HG02571 (cell line): ENCODE measurements around the gene PIMREG.
"Not testable (repeated sequence)": the region's sequence is repeated elsewhere in the genome, so short reads cannot be mapped to it uniquely, and the experiment has no call there.

Experiments
- ATAC-seq: cut with Tn5 transposase; IDR thresholded peaks from one replicate; pipeline ENCODE4 v1.9.1; 2021; ENCODE audit warnings: mild to moderate bottlenecking, moderate library complexity; ENCODE audit not compliant: unreplicated experiment

Gene PIMREG

DNA sequence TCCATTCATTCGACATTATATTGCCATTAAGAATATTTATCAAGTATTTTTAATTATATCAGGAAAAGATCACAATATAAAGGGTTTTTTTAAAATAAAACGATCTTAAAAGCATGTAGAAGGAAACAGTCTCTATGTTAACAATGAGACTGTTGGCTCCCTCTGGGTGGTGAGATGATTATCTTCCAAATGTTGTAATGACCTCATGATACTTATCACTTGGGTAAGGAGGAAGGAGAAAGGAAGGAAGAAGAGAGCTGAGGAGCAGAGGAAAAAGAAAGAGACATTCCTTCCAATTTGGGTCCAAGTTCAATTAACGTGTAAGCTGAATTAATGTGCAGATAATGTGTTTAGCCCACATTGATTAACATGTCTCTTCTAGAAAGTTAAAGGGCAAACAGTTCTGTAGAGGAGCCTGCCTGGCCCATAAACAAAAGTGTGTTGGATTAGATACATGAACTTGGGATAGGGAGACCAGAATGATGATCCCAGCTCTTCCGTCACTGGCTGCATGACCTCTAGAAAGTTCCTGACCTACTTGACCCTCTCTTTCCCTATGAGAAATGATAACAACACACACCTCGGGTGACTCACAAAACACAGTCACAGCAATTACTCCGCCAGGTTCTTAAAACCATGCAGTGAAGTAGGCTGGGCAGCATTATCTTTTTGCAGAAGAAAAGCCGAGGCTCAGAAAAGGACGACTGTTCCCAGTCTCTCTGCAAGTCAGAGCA, 32.0 kb downstream of the PIMREG start:
- no peak for ATAC-seq

GRCh38 chr17:6476810-6477179, 32.5 kb downstream of the PIMREG start:
- ATAC-seq = no peak

DNA sequence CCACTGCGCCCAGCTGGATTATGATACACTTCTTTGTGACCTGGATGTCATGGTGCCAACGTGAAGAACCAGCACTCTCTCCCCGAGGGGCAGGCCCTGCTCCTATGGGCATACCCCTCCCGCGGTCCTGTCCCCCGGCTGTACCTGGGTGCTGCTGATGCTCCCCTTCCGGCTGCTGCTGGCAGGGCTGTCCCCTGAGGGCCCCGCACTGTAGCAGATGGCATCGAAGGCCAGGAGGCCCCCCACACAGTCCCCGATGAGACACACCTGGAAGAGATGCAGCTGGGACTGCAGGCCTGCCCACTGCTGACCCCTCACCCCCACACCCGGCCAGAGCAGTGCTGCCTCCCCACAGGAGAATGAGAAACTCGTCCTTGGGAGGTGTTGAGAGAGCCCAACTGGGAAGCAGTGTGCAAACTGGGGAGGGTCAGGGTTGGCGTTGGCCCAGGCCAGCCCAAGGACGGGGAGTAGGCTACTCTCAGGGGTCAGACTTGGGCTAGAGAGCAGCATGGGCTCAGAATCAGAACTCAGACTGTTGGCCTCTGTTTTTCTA, 33.7 kb downstream of the PIMREG start:
- ATAC-seq = no peak

DNA sequence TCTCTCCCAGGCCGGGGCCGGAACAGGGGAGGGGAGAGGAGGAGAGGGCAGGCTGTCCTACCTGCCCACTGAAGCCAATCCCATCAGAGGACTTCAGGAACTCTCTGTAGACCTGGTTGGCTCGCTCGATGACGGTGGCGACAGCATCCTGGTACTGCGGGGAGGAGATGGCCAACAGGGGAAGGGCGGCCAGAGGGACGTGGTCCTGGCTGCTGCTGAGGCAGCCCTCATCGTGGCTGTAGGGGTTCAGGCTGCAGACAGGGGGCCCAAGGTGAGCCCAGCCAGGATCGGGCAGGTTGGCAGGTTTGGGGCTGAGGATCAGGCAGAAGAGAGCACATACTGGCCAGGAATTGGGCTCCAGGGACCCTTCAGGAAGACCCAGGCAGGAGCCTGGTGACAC, 34.2 kb downstream of the PIMREG start:
- no peak for ATAC-seq

DNA sequence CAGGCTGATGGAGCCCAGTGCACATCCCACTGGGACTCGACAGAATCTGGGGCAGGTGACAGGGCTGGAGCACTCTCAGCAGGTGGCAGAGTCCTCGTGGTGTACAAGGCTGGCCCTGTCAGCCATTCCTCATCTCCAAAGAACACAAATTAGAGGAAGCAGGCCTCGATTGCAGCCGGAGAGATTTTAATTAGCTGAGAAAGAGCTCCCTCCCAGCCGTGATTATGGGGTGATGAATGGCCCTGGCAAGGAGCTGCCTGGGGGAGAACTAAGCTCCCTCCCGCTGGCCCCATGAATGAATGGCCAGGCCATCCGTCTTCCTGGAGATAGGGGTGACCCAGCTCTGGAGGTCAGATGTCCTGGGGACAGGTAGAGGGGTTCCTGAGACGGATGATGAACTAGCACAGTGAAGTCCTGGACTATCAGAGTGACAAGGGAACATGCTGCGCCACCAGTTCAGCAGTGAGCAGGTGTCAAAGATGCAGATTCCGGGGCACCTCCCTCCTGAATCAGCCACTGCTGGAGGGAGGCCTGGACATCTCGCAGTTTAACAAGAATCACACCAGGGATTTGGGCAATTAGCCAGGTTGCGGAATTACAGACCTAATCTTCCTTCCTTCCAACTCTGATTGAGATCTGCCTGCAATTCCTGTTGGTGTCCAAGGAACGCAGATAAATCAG, 35.5 kb downstream of the PIMREG start:
- ATAC-seq = no peak

GRCh38 chr17:6480303-6480675, 36.0 kb downstream of the PIMREG start:
- no peak for ATAC-seq

DNA sequence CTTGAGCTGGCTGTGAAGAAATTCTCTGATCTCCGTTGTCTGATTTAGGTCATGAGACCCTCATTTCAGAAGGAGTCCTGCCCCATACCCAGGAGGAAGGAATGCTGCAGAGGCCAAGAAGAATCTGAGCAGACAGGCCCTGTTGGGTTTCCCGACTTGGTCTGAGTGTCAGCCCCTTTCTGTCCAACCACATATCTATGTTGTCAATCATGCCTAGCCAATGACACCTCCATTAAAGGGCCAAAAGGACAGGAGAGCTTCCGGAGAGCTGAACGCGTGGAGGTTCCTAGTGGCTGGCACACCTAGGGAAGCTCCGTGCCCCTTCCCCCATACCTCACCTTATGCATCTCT, 37.8 kb downstream of the PIMREG start:
- no peak for ATAC-seq

DNA sequence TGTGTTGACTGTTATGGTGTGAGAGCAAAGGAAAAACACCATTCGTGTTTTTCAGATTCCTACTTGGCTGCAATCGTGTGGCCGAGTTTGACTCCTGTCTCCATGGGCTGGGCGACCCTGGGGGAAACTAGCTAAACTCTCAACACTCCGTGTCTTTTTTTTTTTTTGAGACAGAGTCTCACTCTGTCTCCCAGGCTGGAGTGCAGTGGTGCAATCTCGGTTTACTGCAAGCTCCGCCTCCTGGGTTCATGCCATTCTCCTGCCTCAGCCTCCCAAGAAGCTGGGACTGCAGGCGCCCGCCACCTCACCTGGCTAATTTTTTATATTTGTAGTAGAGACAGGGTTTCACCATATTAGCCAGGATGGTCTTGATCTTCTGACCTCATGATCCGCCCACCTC, 38.5 kb downstream of the PIMREG start:
- ATAC-seq = not testable (repeated sequence)

- ATAC-seq = no peak
These were observed 39.3 kb downstream of the PIMREG start for GRCh38 chr17:6483507-6483906.

DNA sequence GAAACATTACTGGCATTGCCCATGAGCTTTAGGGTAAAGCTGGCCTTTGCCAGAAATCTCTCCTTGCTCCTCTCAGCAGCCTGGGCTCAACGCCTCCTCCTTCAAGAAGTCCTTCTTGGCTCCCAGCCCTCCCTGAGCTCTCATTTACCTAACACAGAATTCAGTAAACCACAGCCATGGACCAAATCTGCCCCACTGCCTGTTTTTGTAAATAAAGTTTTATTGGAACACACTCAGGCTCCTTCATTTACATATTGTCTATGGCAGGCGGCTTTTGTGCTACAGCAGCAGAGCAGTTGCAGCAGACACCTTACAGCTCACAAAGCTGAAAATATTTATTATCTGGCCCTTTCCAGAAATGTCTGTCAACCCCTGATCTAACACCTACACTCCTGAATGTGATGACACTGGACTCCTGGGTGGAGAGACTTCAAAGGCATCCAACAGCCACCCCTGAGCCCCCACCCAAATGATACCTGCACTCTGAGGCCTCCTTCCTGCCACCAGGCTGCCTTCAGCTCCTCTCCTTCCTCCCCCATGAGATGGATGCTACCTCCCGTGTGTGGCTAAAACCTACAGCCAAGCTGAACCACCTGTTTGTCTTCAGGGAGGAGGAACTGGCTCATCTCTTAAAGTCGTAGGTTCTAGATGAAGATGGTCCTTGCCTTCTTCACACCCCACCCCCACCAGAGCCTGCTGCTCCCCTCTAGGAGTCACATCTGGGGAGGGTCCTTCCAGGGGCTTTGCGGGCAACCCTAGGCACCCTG, 41.6 kb downstream of the PIMREG start:
- ATAC-seq = no peak

DNA sequence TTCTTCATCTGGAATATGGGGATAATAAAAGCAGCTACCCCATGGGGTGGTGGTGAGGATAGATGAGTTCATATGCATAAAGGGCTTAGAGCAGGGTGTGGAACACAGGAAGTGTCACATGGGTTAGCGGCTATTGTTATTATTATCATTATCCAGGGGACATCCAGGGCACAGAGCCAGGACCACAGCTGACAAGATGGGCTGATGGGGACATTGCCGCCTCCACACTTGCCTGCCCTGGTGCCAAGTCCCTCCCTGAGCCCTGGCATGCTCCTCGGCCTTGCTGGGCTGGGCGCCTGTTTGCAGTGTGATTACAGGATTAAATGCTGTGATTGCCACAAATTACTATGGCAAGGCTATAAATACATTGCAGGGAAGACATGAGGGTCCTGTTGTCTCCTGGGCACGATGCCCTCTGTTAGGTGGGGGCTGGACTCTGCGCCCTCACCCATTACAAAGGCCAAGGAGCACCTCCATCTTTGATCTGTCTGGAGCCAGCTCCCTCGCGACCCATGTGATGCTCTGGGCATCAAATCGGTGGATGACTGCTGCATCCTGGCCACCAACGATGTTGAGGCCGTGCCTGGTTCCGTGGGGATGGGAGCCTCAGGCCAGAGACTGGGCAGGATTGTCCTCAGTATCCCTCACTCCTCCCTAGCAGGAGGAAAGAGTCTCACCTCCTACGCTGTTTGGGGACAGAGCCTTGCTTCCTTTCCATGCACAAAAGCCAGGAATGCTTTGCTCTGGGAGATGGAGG, 43.2 kb downstream of the PIMREG start:
- ATAC-seq = no peak

DNA sequence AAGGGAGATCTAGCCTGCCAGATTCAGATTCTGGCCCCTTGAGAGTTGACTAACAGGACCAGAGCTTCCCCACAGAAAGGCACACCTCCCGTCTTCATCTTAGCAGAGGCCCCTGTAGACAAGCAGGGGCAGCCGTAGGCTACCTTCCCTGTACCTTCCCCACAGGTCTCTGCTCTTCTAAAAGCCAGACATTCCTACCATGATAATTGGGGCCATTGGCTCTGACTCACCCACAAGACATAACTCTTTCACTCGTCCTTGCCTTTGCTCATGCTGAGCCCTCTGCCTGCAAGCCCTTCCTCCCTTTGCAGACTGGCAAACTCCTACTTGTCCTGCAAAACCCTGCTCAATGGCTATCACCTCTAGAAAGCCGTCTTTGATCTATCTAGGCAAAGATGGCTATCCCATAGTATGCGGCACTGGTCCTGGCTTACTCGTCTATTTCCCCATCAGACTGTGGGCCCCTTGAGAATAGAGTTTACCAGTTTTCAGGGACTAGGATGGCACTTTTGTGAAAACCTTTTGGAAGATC, 43.8 kb downstream of the PIMREG start:
- ATAC-seq = no peak

DNA sequence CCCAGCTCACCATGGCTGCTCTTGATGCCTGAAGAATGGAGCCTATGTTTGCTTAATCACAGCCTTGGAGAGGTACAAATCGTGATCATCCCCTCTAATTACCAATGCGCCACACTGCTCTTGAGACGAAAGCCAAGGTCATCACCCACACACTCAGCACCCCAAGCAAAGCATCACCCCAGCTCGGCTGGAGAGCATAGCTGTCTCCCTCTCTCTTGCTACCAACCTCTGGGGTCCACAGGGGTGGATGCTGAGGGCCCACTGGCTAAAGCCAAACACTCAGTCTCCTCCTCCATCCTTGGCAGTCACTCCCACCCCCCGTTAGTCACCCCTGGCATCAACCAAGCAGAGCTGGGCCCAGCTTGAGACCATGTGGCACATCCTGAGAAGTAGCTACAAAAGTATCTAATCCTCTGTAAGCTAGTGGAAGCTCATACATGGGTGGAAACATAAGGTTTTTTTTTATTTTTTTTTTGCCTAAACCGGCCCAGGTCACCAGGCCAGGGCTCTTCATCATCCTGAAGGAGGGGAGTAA, 44.8 kb downstream of the PIMREG start:
- no peak for ATAC-seq

DNA sequence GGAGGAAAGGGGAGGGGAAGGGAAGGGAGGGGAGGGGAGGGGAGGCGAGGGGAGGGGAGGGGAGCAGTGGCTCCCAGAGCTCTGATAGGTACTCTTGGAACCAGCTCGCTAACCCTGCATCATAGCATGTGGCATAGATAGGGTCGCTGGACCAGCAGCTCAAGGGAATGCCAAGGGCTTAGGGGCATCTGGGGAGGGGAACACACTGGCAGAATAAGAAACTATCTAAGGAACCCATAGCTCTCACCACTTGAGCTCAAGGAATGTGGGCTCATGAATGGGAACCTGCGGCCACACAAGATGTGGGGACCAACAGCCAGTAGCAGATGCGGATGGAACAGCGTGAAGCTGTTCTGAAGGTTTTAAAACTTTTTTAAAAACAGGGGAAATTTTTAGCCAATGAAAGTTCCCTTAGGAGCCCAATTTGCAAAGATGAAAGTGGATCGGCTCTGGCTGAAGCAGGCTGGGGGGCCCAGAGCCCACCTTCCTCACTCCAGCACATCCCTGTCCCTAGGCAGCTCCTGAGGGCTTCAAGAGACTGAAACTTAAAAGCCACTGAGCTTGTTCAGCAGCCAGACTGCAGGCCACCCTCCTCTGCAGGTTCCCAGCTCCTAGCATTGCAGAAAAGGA, 46.9 kb downstream of the PIMREG start:
- no peak for ATAC-seq

DNA sequence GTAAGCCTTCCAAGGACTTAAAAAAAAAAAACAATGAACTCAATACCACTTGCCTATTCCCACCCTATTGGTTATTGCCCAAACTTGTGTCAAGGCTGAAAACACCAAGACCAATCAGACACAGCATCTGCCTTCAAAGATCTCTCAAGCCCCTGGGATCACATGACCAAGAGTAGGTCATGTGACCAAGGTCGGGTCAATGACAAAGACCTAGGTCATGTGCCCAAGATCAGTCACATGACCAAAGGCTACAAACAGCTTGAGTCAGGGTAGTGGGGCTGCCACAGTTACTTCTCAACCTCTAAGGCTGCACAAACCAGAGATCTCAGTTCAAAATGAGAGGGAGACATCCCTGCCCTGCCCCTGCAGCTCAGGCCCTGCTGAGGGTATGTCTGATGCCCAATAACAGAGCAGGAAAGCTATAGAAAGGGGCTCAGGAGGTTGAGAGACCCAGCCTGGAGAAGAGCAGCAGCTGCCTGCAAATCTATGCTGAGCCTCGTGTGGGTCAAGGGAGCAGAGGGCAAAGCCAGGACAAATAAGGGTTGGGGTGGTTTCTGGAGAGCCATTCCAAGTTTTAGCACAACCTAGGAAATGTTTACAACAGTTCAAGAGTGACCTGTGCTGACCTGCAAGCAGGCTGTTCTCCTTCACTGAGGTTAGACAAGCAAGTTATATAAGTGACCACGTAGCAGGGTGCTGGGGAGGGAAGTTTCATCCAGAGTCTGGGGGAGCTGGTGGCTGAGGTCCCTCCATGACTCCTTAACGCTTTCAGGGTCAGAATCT, 48.8 kb downstream of the PIMREG start:
- ATAC-seq = no peak

DNA sequence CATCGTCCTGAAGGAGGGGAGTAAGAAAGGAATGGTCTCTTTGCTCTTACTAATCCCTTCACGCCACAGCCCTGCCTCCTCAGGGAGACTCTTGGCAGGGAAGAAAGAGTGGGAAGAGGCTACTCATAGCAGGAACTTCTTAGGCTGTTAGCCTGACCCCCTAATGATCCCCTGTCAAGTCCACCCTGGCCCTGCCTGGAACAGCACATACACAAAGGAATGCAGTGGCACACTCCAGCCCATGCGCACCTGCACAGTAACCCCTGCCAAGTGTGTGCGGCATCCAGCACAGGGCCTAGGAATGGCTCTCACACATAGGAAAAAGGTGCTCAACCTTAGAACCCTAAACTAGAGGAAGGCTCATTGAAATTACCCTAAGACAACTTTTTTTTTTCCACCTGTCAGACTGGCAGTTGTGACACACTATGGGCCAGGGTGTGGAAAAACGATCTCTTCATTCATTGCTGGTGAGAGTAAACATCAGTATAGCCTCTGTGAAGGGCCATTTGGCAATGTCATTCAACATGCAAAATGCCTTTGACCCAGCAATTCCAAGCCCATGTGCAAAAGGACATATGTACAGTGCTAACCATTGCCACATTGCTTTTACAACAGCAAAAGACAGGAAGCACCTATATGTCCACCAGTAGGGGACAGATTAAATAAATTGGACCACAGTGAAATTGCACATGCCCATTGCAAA, 50.1 kb downstream of the PIMREG start:
- ATAC-seq = no peak

DNA sequence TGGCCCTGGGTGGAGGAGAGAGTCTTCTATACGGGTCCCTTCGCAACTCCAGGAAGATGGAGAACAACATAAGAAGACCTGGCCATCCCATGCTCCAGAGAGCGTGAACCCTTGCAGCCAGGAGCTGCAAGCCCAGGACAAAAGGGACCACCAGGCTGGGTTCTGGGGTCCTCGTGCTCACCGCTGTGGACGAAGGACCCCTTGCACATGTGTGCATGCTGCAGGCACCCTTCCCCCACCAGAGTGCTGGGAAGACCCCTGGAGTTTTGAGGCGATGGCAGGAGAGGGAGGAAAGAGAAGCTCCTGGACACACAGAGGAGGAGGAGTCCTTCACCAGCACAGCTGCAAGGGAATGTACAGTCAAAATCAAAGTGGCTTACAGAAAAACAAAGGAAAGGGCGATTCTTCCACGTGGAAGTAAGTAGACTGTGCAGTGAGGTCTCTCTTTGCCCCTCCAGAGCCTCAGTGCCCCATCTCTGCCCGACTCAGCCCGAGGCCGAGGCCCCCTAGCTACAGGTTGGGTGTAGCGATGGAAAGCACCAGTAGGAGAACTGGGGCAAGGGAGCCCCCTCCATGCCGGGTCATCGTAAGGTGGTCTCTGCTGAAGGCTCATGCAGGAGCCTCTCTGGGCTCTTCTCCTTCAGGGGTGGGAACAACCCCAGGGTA, 51.3 kb downstream of the PIMREG start:
- ATAC-seq = no peak

DNA sequence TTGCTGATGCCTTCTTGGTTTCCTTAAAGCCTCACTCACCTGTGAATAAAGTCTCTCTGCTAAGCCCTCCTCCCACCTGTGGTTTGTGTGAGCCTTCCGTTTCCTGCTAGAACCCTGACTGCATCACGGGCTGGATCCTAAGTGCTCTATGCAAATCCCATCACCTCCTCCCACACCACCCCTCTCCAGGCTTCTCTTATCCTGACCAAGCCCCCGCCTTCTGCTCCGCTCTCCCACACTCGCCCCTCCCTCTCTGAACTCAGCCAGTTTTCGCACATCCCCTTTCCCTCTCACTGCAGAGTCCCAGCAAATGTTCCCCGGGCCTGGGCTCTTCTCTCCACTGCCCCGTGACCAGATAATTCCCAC, 51.8 kb downstream of the PIMREG start:
- ATAC-seq = no peak
